ENCODE measurements around the gene SNN. TPM values are rescaled to one million over a fixed set of nuclear protein-coding genes. Genes with fewer than 3 reads are reported as not detected.
A peak's percentile ranks its signal among the peaks of the same experiment; 100 is the strongest.

Gene SNN
- total RNA-seq, 1 experiment from 2014 or later: 15.6 TPM

DNA sequence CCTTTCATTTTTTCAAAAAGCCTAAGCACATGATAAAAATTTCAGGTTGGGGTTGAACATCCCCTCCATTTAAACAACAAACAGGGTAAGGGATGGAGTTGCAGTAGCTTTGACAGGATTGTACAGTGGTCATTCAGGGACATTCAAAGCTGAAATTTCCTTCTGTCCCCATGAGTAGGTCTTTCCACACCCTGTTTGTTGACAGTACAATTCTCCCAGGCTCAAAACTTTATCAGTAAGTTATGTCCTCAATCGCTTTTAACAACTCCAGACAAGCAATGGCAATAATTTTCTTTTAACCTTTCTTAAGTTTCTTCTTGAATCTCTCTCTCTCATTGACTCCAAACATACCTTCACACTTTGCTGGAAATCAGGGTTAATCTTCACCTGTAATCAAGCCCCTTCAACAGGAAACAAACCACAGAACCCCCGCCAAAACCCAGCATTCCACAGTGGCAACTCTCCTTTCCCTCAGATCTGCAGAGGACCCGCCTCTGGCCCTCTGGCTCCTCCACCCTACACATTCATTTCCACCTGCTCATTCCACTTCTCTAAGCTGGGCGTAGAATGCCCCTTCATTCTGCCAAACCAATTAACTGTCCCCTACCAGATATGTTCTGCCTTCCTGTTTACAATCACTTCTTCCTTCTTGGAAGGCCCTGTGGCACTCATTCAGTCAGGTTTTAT lies 53.7 kb downstream of the SNN start:
- CTCF ChIA-PET: no interaction called here
- Histone ChIP-seq H3K9me3 (ENCODE audit: control insufficient read depth, insufficient read depth, low read depth, low read length) (no peaks in the 10 kb centered on the region), H3K27me3 (ENCODE audit: control insufficient read depth, insufficient read depth, low read length) (no peaks in the 10 kb centered on the region), H3K36me3 (ENCODE audit: control insufficient read depth, insufficient read depth, low read length) (no peaks in the 10 kb centered on the region; the same call in none of the 2 replicates), H3K27ac (ENCODE audit: low read length) (no peak overlapping the region), H3K4me1 (ENCODE audit: control insufficient read depth, insufficient read depth, low read length) (no peaks in the 10 kb centered on the region), H3K4me3 (ENCODE audit: low read depth in 2 of 2, low read length in 2 of 2) (no peak overlapping the region)
- in situ Hi-C loops (cut with HindIII; ENCODE audit: low pct_unique_long_range_greater_than_20kb, low sequenced_read_pairs) (no loop called here), intact Hi-C loops (cut with micrococcal nuclease; ENCODE audit: unreplicated experiment) (no loop called here)
- no peak for DNase-seq (ENCODE audit: low read depth, low spot score)
- no peak for ATAC-seq
- BruUV-seq (replicated peaks): TSS peak; percentile 28
- TF ChIP-seq POLR2AphosphoS5 (IDR thresholded peaks at IDR 0.05; ENCODE audit: low read depth, low read length): no peak
- TF ChIP-seq, protein P1, sequence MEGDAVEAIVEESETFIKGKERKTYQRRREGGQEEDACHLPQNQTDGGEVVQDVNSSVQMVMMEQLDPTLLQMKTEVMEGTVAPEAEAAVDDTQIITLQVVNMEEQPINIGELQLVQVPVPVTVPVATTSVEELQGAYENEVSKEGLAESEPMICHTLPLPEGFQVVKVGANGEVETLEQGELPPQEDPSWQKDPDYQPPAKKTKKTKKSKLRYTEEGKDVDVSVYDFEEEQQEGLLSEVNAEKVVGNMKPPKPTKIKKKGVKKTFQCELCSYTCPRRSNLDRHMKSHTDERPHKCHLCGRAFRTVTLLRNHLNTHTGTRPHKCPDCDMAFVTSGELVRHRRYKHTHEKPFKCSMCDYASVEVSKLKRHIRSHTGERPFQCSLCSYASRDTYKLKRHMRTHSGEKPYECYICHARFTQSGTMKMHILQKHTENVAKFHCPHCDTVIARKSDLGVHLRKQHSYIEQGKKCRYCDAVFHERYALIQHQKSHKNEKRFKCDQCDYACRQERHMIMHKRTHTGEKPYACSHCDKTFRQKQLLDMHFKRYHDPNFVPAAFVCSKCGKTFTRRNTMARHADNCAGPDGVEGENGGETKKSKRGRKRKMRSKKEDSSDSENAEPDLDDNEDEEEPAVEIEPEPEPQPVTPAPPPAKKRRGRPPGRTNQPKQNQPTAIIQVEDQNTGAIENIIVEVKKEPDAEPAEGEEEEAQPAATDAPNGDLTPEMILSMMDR (IDR thresholded peaks at IDR 0.05): no peak
- no peak for TF ChIP-seq SIN3A (IDR thresholded peaks at IDR 0.05; ENCODE audit: borderline replicate concordance, insufficient read depth, low read depth, low read length)
- no peak for TF ChIP-seq TCF7L2 (IDR thresholded peaks at IDR 0.05; ENCODE audit: low read depth, low read length)
- TF ChIP-seq, protein P2, sequence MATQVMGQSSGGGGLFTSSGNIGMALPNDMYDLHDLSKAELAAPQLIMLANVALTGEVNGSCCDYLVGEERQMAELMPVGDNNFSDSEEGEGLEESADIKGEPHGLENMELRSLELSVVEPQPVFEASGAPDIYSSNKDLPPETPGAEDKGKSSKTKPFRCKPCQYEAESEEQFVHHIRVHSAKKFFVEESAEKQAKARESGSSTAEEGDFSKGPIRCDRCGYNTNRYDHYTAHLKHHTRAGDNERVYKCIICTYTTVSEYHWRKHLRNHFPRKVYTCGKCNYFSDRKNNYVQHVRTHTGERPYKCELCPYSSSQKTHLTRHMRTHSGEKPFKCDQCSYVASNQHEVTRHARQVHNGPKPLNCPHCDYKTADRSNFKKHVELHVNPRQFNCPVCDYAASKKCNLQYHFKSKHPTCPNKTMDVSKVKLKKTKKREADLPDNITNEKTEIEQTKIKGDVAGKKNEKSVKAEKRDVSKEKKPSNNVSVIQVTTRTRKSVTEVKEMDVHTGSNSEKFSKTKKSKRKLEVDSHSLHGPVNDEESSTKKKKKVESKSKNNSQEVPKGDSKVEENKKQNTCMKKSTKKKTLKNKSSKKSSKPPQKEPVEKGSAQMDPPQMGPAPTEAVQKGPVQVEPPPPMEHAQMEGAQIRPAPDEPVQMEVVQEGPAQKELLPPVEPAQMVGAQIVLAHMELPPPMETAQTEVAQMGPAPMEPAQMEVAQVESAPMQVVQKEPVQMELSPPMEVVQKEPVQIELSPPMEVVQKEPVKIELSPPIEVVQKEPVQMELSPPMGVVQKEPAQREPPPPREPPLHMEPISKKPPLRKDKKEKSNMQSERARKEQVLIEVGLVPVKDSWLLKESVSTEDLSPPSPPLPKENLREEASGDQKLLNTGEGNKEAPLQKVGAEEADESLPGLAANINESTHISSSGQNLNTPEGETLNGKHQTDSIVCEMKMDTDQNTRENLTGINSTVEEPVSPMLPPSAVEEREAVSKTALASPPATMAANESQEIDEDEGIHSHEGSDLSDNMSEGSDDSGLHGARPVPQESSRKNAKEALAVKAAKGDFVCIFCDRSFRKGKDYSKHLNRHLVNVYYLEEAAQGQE (IDR thresholded peaks at IDR 0.05; ENCODE audit: insufficient read depth in 1 of 2, low read depth in 2 of 2, low read length in 1 of 2): no peak
- POLR2A ChIA-PET: no interaction called here

DNA sequence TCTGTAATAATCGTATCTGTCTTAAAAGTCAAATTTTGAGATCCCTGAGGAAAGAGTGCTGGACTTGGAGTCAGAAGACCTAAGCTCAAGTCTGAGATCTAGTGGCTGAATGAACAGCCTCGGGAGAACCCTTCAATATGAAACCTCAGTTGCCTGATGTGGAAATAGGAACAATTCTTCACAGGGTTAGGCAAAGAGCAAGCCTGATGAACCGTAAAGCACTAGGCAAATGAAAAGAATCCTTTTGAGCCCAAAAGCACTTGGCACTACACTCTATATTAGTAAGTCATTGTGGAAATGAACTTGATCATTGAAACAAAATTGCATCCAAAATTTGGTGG lies 54.2 kb downstream of the SNN start:
- intact Hi-C loops (cut with micrococcal nuclease; ENCODE audit: unreplicated experiment) (no loop called here), in situ Hi-C loops (cut with HindIII; ENCODE audit: low pct_unique_long_range_greater_than_20kb, low sequenced_read_pairs) (no loop called here)
- DNase-seq (ENCODE audit: low read depth, low spot score): no peak
- ATAC-seq: no peak
- no peak overlapping the region for H3K4me3 ChIP-seq (ENCODE audit: low read depth in 2 of 2, low read length in 2 of 2)
- no peaks in the 10 kb centered on the region for H3K9me3 ChIP-seq (ENCODE audit: control insufficient read depth, insufficient read depth, low read depth, low read length)
- no peaks in the 10 kb centered on the region for H3K27me3 ChIP-seq (ENCODE audit: control insufficient read depth, insufficient read depth, low read length)
- ChIA-PET CTCF (no interaction called here), POLR2A (no interaction called here)
- no TSS peak for BruUV-seq (replicated peaks)
- H3K36me3 ChIP-seq (ENCODE audit: control insufficient read depth, insufficient read depth, low read length): no peaks in the 10 kb centered on the region; the same call in none of the 2 replicates
- TF ChIP-seq POLR2AphosphoS5 (IDR thresholded peaks at IDR 0.05; ENCODE audit: low read depth, low read length) (no peak), SIN3A (IDR thresholded peaks at IDR 0.05; ENCODE audit: borderline replicate concordance, insufficient read depth, low read depth, low read length) (no peak), TCF7L2 (IDR thresholded peaks at IDR 0.05; ENCODE audit: low read depth, low read length) (no peak)
- TF ChIP-seq, protein P2 (IDR thresholded peaks at IDR 0.05; ENCODE audit: insufficient read depth in 1 of 2, low read depth in 2 of 2, low read length in 1 of 2): no peak
- TF ChIP-seq, protein P1 (IDR thresholded peaks at IDR 0.05): no peak
- H3K4me1 ChIP-seq (ENCODE audit: control insufficient read depth, insufficient read depth, low read length): no peaks in the 10 kb centered on the region
- H3K27ac ChIP-seq (ENCODE audit: low read length): no peak overlapping the region
